ENCODE measurements around the gene PROB1.
"Not testable (repeated sequence)": the region's sequence is repeated elsewhere in the genome, so short reads cannot be mapped to it uniquely, and the experiment has no call there.

PROB1 gene

DNA sequence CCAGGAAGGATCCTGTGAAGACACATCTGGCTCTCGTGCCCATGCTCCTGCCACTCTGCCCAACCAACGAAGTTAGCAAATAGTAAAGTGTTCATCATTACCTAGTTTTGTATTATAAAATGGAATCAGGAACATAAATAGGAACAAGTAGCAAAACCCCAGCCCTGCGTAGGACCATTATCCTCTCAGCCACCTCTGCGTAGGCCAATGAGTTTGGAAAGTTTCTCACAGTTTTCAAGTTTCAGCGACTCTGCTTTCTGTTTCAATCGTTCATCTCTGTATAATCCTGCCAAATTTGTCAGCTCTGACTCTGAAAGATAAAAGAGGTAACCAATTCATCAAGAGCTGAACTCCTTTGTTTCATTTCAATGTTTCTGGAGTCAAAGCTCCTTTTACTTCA is 19.1 kb upstream of the PROB1 start:
- no peak for DNase-seq

GRCh38 chr5:139413153-139413552 is 18.2 kb upstream of the PROB1 start:
- DNase-seq = no peak

DNA sequence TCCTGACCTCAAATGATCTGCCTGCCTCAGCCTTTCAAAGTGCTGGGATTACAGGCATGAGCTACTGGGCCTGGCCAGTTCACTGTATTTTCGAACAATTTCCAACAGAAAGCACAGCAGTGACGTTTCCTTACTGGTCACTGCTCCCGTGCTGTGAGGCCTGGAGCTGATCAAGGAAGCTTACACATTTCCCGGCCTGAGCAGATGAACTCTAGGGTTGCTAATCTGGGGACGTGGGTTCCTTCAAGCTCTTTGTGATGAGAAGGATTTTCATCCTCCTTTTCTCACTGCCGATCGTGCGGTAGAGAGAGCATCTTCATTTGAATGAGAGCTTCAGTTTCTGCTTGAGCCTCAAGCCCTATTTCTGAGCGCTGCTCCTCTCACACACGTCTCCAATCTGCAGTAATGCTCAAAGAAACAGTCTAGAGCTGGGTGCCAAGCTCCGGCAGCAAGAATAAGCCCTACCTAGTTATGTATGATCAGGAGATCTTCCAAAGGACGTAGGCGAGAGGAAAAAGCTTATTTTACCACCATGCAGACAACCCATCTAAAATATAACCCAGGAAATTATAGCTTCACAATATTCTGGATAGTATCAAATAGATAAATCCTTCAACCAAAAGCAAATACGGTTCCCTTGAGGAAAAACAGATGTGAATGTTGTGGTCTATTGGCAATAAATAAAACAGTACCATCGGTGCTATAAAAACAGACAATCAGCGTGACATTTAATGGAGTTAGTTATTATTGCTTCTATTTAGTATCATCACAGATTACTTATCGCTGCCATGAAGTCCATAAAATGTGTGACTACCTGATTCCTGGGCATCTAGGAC is 16.3 kb upstream of the PROB1 start:
- no peak for DNase-seq

DNA sequence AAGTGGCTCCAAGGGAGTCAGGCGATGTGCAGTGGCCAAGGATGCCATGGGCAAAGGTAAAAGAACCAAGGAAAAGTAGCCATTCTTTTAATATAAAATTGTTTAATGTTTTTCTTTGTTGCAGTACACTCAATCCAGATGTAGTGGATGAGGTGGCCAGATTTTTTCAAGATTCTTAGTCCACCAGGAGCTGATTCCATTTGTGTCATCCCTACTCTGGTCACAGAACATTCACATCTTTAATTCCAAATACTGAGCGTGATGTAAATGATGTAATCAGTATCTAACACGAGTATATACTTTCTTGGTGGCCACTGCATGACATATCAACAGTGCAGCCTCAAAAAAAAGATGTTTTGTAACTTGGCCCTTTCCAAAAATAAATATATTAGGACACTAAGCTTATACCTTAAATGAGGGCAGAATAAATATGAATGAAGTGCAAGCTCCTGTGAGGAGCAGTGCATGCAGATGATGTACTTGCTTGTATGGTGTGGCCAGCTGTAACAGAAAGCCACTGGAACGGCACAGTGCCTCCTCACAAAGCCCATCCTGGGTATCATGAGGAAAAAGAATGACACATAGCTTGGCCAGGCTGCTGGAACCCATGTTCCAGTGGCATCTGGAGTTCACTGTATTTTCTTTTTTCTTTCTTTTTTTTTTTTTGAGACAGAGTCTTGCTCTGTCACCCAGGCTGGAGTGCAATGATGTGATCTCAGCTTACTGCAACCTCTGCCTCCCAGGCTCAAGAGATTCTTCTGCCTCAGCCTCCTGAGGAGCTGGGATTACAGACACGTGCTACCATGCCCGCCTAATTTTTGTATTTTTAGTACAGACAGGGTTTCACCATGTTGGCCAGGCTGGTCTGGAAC is 15.5 kb upstream of the PROB1 start:
- DNase-seq = no peak

DNA sequence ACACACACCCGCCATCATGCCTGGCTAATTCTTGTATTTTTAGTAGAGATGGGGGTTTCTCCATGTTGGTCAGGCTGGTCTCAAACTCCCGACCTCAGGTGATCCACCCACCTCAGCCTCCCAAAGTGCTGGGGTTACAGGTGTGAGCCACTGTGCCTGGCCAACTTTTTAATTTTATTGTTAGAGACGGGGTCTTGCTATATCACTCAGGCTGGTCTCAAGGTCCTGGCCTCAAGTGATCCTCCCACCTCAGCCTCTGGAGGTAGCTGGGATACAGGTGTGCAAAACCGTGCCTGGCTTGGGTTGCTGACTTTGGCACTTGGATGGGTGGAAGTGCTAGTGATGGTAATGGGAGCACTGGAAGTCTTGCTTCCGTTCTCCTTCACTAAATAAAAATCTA is 14.2 kb upstream of the PROB1 start:
- not testable (repeated sequence) for DNase-seq

- no peak for DNase-seq
Observed at GRCh38 chr5:139408191-139408590, 13.3 kb upstream of the PROB1 start.

DNA sequence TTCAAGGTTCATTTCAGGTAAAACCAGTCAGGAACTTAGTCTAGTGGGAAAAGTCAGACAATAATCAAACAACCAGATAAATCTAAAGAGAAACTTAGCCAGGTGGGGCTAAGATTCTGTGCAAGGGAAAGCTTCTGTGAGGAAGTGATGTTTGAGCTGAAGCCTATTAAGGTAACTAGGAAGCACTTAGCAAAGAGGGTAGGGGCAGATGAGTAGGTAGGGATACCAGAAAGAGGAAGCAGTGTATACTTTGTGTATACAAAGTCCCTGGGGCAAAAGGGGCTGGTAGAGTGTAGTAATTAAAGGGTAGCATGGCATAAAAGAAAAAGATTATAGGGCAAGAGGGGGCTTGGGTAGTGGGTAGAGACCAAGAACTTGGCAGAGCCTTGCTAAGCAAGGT is 12.6 kb upstream of the PROB1 start:
- DNase-seq = no peak

DNA sequence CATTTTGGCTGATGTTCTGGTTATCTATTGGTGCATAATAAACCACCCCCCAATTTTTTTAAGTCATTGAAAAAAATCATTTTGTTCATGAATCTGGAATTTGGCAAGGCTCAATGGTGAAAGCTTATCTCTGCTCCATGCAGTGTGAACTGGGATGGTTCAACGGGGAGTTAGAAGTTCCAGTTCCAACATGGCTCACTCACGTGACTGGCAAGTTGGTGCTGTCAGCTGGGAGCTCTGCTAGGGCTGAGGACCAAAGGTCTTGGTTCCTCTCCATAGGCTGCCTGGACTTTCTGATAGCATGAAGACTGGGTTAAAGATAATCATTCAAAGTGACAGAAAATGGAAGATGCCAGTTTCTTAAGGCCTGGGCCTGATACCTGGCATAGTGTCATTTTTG is 12.1 kb upstream of the PROB1 start:
- DNase-seq = no peak

GRCh38 chr5:139404484-139404840 is 9.6 kb upstream of the PROB1 start:
- DNase-seq = no peak

DNA sequence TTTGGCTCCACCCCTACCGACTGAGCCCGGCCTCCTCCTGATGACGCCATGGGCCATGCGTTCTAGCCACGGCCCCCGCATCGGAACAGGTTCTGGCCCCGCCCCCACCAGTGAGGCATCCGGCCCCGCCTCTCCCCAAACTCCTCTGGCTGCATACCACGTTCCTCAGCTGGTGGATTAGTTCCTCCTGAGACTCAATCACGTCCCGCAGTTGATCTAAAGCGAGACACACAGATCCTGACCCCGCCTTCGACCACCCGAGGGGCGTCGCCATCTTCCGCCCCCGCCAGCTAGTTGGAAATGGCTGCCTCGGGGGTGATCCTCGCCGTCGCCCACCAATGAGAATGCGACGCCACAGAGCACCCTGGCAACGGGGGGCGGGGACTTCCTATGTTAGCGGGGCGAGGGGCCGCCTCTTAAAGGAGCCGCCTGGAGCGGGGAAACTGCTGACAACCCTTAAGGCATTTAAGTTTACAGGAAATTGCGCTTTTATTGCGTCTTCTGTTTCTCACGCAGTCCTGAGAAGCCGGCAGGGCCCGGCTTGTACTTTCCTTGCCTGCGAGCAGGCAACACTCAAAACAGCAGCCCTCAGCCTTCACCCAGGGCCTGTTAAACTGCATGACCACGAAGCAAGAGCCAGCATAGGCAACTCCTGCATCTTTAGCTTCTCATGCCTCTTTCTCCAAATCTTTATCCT is 9.0 kb upstream of the PROB1 start, which contains the start of gene SPATA24:
Gene SPATA24, minus strand, starts transcription at position 303 of the 697 bp plus-strand sequence. Its CDS starts 29 bp downstream, at position 274.
- DNase-seq = peak; percentile 99

- DNase-seq = no peak
Observed at GRCh38 chr5:139403418-139403786, 8.5 kb upstream of the PROB1 start.

- DNase-seq = no peak
Observed at GRCh38 chr5:139402561-139403158, 7.8 kb upstream of the PROB1 start.

GRCh38 chr5:139401546-139401945 is 6.6 kb upstream of the PROB1 start:
- DNase-seq = no peak

DNA sequence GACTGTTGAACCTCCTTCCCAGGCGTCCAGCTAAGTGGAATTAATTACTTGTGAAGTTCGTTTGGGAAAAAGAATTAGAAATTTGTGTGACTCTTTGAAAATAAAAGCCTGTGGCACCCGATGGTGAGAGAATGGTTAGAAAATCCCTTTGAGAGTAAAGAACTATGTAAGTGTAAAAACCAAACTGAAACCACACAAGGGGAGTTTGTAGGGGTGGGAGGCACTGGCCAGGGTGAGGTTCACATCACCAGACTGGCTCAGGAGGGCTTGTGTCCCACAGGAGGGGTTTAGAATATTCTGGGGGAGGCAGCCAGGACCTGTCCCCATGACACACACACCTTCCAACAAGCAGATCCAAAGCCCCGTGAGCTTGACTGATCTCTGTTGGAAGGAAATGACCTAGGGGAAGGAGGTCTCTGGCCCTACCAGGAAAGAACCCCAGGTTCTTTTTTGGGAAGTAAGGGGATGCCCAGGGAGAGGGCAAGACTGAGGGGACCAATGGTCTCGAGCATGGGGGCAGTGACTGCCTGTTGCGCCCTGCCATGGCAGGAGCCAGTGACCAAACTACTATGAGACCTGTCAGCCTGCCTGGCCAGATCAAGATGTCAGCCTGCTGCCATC is 4.7 kb upstream of the PROB1 start:
- DNase-seq = no peak

- DNase-seq = no peak
Observed at GRCh38 chr5:139397921-139398320, 3.0 kb upstream of the PROB1 start.

- DNase-seq = no peak
Observed at GRCh38 chr5:139396691-139397090, 1.8 kb upstream of the PROB1 start.

DNA sequence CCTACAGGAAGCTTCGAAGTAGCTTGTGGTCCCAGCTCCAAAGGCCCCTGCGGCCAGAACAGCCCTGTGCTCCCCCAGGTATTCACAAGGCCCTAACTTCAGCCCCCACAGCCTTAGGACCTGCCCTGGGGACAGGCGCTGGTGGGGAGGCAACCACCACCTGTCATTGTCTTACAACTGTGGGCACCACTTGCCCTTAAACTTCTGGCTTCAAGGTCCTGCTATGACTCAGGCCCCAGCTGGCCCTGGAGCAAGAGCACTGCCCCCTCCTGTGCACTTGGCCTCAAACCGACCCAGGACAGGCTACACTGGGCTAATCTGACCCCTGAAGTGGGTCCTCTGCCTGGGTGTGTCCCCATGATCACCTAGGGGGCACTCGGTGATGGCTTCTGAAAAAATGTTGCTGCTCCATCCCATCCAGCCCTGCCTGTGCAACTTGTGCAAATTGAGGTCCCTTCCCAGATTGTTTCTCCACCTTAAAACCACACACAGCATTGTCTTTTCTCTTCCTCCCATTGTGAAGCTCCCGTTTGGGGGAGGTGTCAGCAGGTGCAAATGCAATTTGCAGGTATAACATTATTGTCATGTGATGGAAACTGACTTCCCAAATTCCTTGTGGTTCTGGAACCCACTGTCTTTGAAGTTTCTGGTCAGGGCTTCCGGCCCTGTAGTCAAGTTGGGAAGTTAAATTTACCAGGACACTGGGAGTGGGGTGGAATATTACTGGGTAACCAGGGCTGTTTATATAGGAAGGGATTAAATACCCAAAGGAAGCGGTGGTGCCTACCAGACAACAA is 1.1 kb upstream of the PROB1 start:
- DNase-seq = no peak

GRCh38 chr5:139394123-139394653 is 716 bp downstream of the PROB1 start:
- DNase-seq = peak; percentile 71

- DNase-seq = peak; percentile 63
Observed at GRCh38 chr5:139393497-139394122, 1.3 kb downstream of the PROB1 start.

DNA sequence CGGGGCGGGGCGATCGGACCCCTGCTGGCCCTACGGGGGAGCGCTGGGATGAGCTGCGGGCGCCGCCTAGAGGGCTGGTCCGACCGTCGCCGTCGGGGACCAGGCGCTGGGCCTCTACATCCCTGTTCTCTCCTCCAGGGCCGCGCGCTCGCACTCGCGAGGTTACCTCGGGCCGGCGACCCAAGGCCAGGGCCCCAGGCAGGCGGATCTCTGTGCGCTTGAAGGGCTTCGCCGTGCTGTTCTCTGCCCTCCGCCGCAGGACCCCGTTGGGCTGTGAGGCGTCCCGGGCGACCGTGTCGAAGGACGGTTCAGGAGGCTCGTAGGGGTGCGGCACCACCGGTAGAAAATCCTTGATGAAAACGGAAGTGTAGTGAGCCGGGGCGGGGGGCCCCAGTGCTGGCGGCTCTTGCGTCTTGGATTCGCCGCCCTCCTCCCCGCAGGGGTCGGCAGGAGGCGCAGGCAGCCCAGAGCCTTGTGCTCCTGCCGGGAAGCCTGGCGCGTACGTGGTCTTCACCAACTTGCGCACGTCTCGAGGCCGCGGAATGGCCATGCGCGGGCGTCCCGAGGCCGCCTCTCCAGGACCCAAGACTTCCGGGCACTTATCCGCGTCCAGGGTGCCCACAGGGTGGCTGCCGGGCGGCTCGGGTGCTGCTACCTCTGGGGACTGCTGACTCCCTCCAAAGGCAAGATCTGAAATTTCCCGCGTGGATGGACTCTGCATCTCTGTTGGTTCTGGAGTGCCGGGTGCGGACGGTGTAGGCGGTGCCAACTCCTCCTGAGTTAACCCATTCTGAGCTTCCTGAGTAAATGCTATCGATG is 2.0 kb downstream of the PROB1 start:
- peak; percentile 73 for DNase-seq
